HCT116 (cell line): ENCODE data around the gene GLT6D1. TPM values are rescaled to one million over a fixed set of nuclear protein-coding genes. Genes with fewer than 3 reads are reported as not detected.

Experiments
- ATAC-seq: fragments of 200-7000 bp; cut with Tn5 transposase; 2 replicates; pipeline ENCODE4 v1.9.1; 2020; ENCODE audit warnings: mild to moderate bottlenecking, moderate library complexity
- BruUV-seq: library from RNA; stranded (reverse); fragments of 400-500 nt; replicated peaks from 2 replicates; lab custom pipeline; 2021; lab: Mats Ljungman, UMichigan
- CTCF ChIA-PET: fragments of 300-600 bp; sonication (Branson Sonifier 250); formaldehyde crosslinking; loops from one replicate; lab custom pipeline; 2021; ENCODE audit warnings: antibody characterized with exemption; lab: Charles Lee
- POLR2A ChIA-PET: fragments of 300-600, 350-600 bp; sonication (Branson Sonifier 250); formaldehyde crosslinking; loops from one replicate; lab custom pipeline; 2021; ENCODE audit warnings: antibody characterized with exemption; lab: Charles Lee
- RAD21 ChIA-PET, 2 experiments: fragments of 300-600 bp; sonication (Branson Sonifier 250); formaldehyde crosslinking; loops; one replicate each; lab custom pipeline; 2023; ENCODE audit warnings: low total read pairs in 2 of 2; ENCODE audit not compliant: uncharacterized antibody in 2 of 2, unreplicated experiment in 2 of 2, low non-redundant PET in 1 of 2; lab: Charles Lee
- DNase-seq: peaks from one replicate; pipeline ENCODE4 v3.0.0-alpha.2; 2010; ENCODE audit warnings: low read depth, low spot score
- H2AFZ ChIP-seq: fragments of 200-600 bp; shearing (Covaris generic), sonication (generic); 2 replicates; pipeline ENCODE4 v1.6.1; 2017; ENCODE audit warnings: low read depth, mixed run types, mixed read lengths, antibody characterized with exemption, low read length; ENCODE audit not compliant: poor library complexity, severe bottlenecking
- H3K27ac ChIP-seq: 2 replicates; pipeline ENCODE4 v1.5.1; 2012; ENCODE audit warnings: low read depth, low read length
- H3K27me3 ChIP-seq: fragments of 200-600 bp; sonication (generic); 2 replicates; pipeline ENCODE4 v1.6.1; 2016; ENCODE audit warnings: mixed run types, low read length, mixed read lengths; ENCODE audit not compliant: insufficient read depth
- H3K36me3 ChIP-seq, 2 experiments: fragments of 200-500 bp in 1 of 2; fragments of 200-600 bp in 1 of 2; sonication (Bioruptor generic) in 1 of 2; sonication (generic) in 1 of 2; 2 replicates each; pipeline versions ENCODE4 v1.5.1 to v1.6.1; 2014 to 2016; ENCODE audit warnings: low read length in 2 of 2, inconsistent platforms in 1 of 2, mixed read lengths in 1 of 2, mixed run types in 1 of 2; ENCODE audit not compliant: insufficient read depth in 2 of 2, control insufficient read depth in 1 of 2
- H3K4me1 ChIP-seq, 2 experiments: fragments of 200-600 bp in 1 of 2; sonication (generic) in 1 of 2; 2 replicates each; pipeline versions ENCODE4 v1.5.1 to v1.6.1; 2012 to 2017; ENCODE audit warnings: low read length in 2 of 2, inconsistent platforms in 1 of 2, mild to moderate bottlenecking in 1 of 2, mixed read lengths in 1 of 2, mixed run types in 1 of 2, moderate library complexity in 1 of 2; ENCODE audit not compliant: insufficient read depth in 2 of 2, control insufficient read depth in 1 of 2
- H3K4me2 ChIP-seq: fragments of 200-600 bp; sonication (generic); 2 replicates; pipeline ENCODE4 v1.6.1; 2017; ENCODE audit warnings: mixed run types, low read length, mixed read lengths
- H3K4me3 ChIP-seq, 2 experiments: fragments of 200-600 bp in 1 of 2; sonication (generic) in 1 of 2; replicated peaks in 1 of 2; 2 replicates each; pipeline ENCODE4 v1.5.1; 2011 to 2016; ENCODE audit warnings: low read length in 2 of 2, control low read depth in 1 of 2, low read depth in 1 of 2, mild to moderate bottlenecking in 1 of 2, mixed read lengths in 1 of 2, mixed run types in 1 of 2
- H3K79me2 ChIP-seq: fragments of 200-600 bp; sonication (generic); 2 replicates; pipeline ENCODE4 v1.6.1; 2017; ENCODE audit warnings: mild to moderate bottlenecking, mixed run types, low read length, moderate library complexity, mixed read lengths; ENCODE audit not compliant: insufficient read depth
- H3K9ac ChIP-seq: fragments of 200-600 bp; sonication (generic); 2 replicates; pipeline ENCODE4 v1.6.1; 2016; ENCODE audit warnings: low read length, mixed read lengths
- H3K9me2 ChIP-seq: fragments of 200-600 bp; sonication (generic), shearing (Covaris generic); 2 replicates; pipeline ENCODE4 v1.6.1; 2017; ENCODE audit warnings: mixed run types, mild to moderate bottlenecking, moderate library complexity; ENCODE audit not compliant: insufficient read depth
- H3K9me3 ChIP-seq, 2 experiments: fragments of 200-500 bp in 1 of 2; fragments of 200-600 bp in 1 of 2; sonication (Bioruptor generic) in 1 of 2; sonication (generic) in 1 of 2; 2 replicates each; pipeline ENCODE4 v1.6.1; 2014 to 2017; ENCODE audit warnings: low read length in 2 of 2, mixed read lengths in 2 of 2, inconsistent platforms in 1 of 2, low read depth in 1 of 2, mild to moderate bottlenecking in 1 of 2, mixed run types in 1 of 2, moderate library complexity in 1 of 2; ENCODE audit not compliant: control insufficient read depth in 1 of 2, insufficient read depth in 1 of 2
- H4K20me1 ChIP-seq: fragments of 200-600 bp; sonication (generic), shearing (Covaris generic); 2 replicates; pipeline ENCODE4 v1.6.1; 2017; ENCODE audit warnings: mixed run types, mild to moderate bottlenecking, moderate library complexity; ENCODE audit not compliant: insufficient read depth
- CBX3 ChIP-seq: IDR thresholded peaks from 2 replicates; pipeline ENCODE4 v1.6.1; 2012; ENCODE audit warnings: low read depth
- EGR1 ChIP-seq: IDR thresholded peaks from 2 replicates; pipeline ENCODE4 v1.6.1; 2012; ENCODE audit warnings: low read depth
- ELF1 ChIP-seq: IDR thresholded peaks from 2 replicates; pipeline ENCODE4 v1.6.1; 2012; ENCODE audit warnings: low read depth, borderline replicate concordance
- EZH2 ChIP-seq: fragments of 200-600 bp; sonication (generic); IDR thresholded peaks from 2 replicates; pipeline ENCODE4 v1.6.1; 2017; ENCODE audit warnings: antibody characterized with exemption, mixed run types
- EZH2phosphoT487 ChIP-seq: fragments of 200-600 bp; IDR thresholded peaks from 2 replicates; pipeline ENCODE4 v1.6.1; 2018; ENCODE audit warnings: antibody characterized with exemption, borderline replicate concordance
- FOSL1 ChIP-seq: IDR thresholded peaks from 2 replicates; pipeline ENCODE4 v1.6.1; 2012; ENCODE audit warnings: low read depth
- JUND ChIP-seq: IDR thresholded peaks from 2 replicates; pipeline ENCODE4 v1.6.1; 2012
- POLR2AphosphoS5 ChIP-seq: IDR thresholded peaks from 2 replicates; pipeline ENCODE4 v1.6.1; 2011; ENCODE audit warnings: mild to moderate bottlenecking, low read depth, low read length, moderate library complexity
- RAD21 ChIP-seq: IDR thresholded peaks from 2 replicates; pipeline ENCODE4 v1.6.1; 2012; ENCODE audit warnings: low read depth, mild to moderate bottlenecking
- SRF ChIP-seq: IDR thresholded peaks from 2 replicates; pipeline ENCODE4 v1.6.1; 2012; ENCODE audit warnings: low read depth
- TCF7L2 ChIP-seq: IDR thresholded peaks from 2 replicates; pipeline ENCODE4 v1.7.0; 2011; ENCODE audit warnings: borderline replicate concordance, inconsistent platforms; ENCODE audit not compliant: insufficient read depth, insufficient read length; ENCODE audit errors: extremely low read depth
- YY1 ChIP-seq: IDR thresholded peaks from 2 replicates; pipeline ENCODE4 v1.6.1; 2011; ENCODE audit warnings: low read length, low read depth, moderate library complexity, mild to moderate bottlenecking; ENCODE audit not compliant: insufficient replicate concordance; ENCODE audit errors: extremely low read depth
- ZFX ChIP-seq: fragments of 450-650 bp; IDR thresholded peaks from 2 replicates; pipeline ENCODE4 v1.6.1; 2017
- ZNF274 ChIP-seq: fragments of 200-500 bp; sonication (Bioruptor generic); IDR thresholded peaks from 2 replicates; pipeline ENCODE4 v1.6.1; 2014; ENCODE audit warnings: mild to moderate bottlenecking, low read depth, low read length, inconsistent platforms
- intact Hi-C: fragments of 100-400 bp; cut with micrococcal nuclease; formaldehyde crosslinking; loops from 2 replicates; pipeline ENCODE4 v1.10.0; 2022
- total RNA-seq: library from RNA; stranded (reverse); gene quantifications from one replicate; pipeline ENCODE4 v1.2.1, GENCODE V29; 2021; ENCODE audit not compliant: unreplicated experiment
- TF ChIP-seq, protein P1 (sequence below), 3 experiments: fragments of 200-600 bp in 1 of 3; sonication (generic) in 1 of 3; IDR thresholded peaks in 2 of 3; conservative IDR thresholded peaks in 1 of 3; 2 replicates each; pipeline ENCODE4 v1.5.1; 2012 to 2017; ENCODE audit warnings: low read depth in 2 of 3, low read length in 2 of 3, antibody characterized with exemption in 1 of 3, borderline replicate concordance in 1 of 3, control low read depth in 1 of 3, mild to moderate bottlenecking in 1 of 3, mixed read lengths in 1 of 3, mixed run types in 1 of 3, moderate library complexity in 1 of 3; ENCODE audit not compliant: insufficient read depth in 1 of 3
- TF ChIP-seq, protein P2 (sequence below): IDR thresholded peaks from 2 replicates; pipeline ENCODE4 v1.6.1; 2012

The GLT6D1 gene
- total RNA-seq, 1 experiment from 2014 or later: not detected

DNA sequence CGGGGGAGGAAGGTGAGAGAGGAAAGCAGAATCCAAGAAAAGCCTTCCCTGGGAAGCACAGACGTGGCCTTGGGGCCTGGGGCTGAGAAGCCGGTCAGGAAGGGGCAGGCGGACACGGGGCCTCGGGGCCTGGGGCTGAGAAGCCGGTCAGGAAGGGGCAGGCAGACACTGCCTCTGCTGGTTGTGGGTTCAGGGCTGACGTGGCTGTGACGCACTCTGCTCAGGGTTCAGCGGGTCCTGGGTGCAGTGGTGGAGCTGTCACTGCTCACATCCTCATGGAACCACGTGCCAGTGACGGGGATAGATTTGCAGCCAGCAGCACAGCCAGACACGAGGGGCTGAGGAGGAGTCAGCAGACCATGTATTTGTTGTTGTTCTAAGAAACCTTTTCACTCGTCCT, 65.0 kb downstream of the GLT6D1 start:
- DNase-seq: no peak
- Histone ChIP-seq H3K79me2 (no peaks in the 10 kb centered on the region), H3K4me3 (no peak overlapping the region), H4K20me1 (no peaks in the 10 kb centered on the region), H3K27me3 (peaks cover 31% of the 10 kb centered on the region), H3K4me2 (no peak overlapping the region), H3K9ac (no peak overlapping the region), H3K36me3 (no peaks in the 10 kb centered on the region), H3K9me2 (no peaks in the 10 kb centered on the region), H3K27ac (no peak overlapping the region), H3K9me3 (peaks cover 0 to 2% of the 10 kb centered on the region in 2 experiments; a peak in 2 of 4 replicates), H2AFZ (no peak overlapping the region), H3K4me1 (no peaks in the 10 kb centered on the region)
- no peak for ATAC-seq
- BruUV-seq: no TSS peak
- TF ChIP-seq ZFX: no peak
- TF ChIP-seq ZNF274: no peak
- no peak for TF ChIP-seq CBX3
- TF ChIP-seq TCF7L2: no peak
- TF ChIP-seq, protein P1, sequence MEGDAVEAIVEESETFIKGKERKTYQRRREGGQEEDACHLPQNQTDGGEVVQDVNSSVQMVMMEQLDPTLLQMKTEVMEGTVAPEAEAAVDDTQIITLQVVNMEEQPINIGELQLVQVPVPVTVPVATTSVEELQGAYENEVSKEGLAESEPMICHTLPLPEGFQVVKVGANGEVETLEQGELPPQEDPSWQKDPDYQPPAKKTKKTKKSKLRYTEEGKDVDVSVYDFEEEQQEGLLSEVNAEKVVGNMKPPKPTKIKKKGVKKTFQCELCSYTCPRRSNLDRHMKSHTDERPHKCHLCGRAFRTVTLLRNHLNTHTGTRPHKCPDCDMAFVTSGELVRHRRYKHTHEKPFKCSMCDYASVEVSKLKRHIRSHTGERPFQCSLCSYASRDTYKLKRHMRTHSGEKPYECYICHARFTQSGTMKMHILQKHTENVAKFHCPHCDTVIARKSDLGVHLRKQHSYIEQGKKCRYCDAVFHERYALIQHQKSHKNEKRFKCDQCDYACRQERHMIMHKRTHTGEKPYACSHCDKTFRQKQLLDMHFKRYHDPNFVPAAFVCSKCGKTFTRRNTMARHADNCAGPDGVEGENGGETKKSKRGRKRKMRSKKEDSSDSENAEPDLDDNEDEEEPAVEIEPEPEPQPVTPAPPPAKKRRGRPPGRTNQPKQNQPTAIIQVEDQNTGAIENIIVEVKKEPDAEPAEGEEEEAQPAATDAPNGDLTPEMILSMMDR (IDR thresholded peaks at IDR 0.05 in 2 of 3, conservative IDR thresholded peaks at IDR 0.05 in 1 of 3; ENCODE audit: borderline replicate concordance in 1 of 3, insufficient read depth in 1 of 3, low read depth in 2 of 3, low read length in 2 of 3): no peak
- TF ChIP-seq ELF1: no peak
- no peak for TF ChIP-seq EZH2
- no peak for TF ChIP-seq EGR1
- TF ChIP-seq YY1: no peak
- TF ChIP-seq, protein P2, sequence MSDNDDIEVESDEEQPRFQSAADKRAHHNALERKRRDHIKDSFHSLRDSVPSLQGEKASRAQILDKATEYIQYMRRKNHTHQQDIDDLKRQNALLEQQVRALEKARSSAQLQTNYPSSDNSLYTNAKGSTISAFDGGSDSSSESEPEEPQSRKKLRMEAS: no peak
- TF ChIP-seq FOSL1: no peak
- TF ChIP-seq RAD21: no peak
- no peak for TF ChIP-seq JUND
- no peak for TF ChIP-seq POLR2AphosphoS5
- no peak for TF ChIP-seq EZH2phosphoT487
- TF ChIP-seq SRF: no peak
- intact Hi-C loops: no loop called here
- ChIA-PET POLR2A (no interaction called here), CTCF (no interaction called here), RAD21 (no interaction called here)

Other genes starting within 250 kb of the GLT6D1 start
- 32.0 TPM for gene PPP1R26, start 159.8 kb downstream of the GLT6D1 start, total RNA-seq
- gene MRPS2, start 138.9 kb downstream of the GLT6D1 start, total RNA-seq: 85.1 TPM
- not detected for gene LCN1, start 118.1 kb downstream of the GLT6D1 start, total RNA-seq
- not detected for gene OBP2A, start 93.4 kb downstream of the GLT6D1 start, total RNA-seq
- gene PAEP, start 77.8 kb downstream of the GLT6D1 start, total RNA-seq: not detected
- gene LCN9, start 23.8 kb upstream of the GLT6D1 start, total RNA-seq: not detected
- gene SOHLH1, start 59.9 kb upstream of the GLT6D1 start, total RNA-seq: not detected
- 0.17 TPM for gene KCNT1, start 62.6 kb upstream of the GLT6D1 start, total RNA-seq